ENCODE measurements around the gene MTFMT. TPM values are rescaled to one million over a fixed set of nuclear protein-coding genes. Genes with fewer than 3 reads are reported as not detected.

Gene MTFMT
- total and polyA plus RNA-seq, 2 of the 13 experiments (the other 11 are each of a cell fraction or from before 2014, with no cell fraction given) = 9.9 to 23.2 TPM

- TF ChIP-seq TAF15 (IDR thresholded peaks at IDR 0.05; ENCODE audit: low read depth, low read length, poor library complexity, severe bottlenecking) = no peak
- no peak for TF ChIP-seq ZNF564 (CRISPR knock-in tag; IDR thresholded peaks at IDR 0.05)
- no peak for TF ChIP-seq MAFG (CRISPR knock-in tag; IDR thresholded peaks at IDR 0.05)
- TF ChIP-seq RARG (CRISPR knock-in tag; IDR thresholded peaks at IDR 0.05; ENCODE audit: low read depth) = no peak
- no peak for TF ChIP-seq AGO1 (IDR thresholded peaks at IDR 0.05; ENCODE audit: low read depth, low read length, poor library complexity, severe bottlenecking)
- TF ChIP-seq SIX1 (CRISPR knock-in tag; IDR thresholded peaks at IDR 0.05; ENCODE audit: borderline replicate concordance) = no peak
- TF ChIP-seq CHD2 (IDR thresholded peaks at IDR 0.05; ENCODE audit: low read depth, low read length) = no peak
- TF ChIP-seq ZNF205 (CRISPR knock-in tag; IDR thresholded peaks at IDR 0.05) = no peak
- TF ChIP-seq ZMAT5 (CRISPR knock-in tag; IDR thresholded peaks at IDR 0.05; ENCODE audit: borderline replicate concordance, low read depth) = no peak
- no peak for TF ChIP-seq AHDC1 (CRISPR knock-in tag; IDR thresholded peaks at IDR 0.05; ENCODE audit: borderline replicate concordance)
- no peak for TF ChIP-seq PLRG1 (conservative IDR thresholded peaks at IDR 0.05)
- no peak for TF ChIP-seq ZNF292 (CRISPR knock-in tag; IDR thresholded peaks at IDR 0.05; ENCODE audit: borderline replicate concordance, low read depth)
- no peak for TF ChIP-seq ZNF781 (CRISPR knock-in tag; IDR thresholded peaks at IDR 0.05; ENCODE audit: borderline replicate concordance, not compliant biosample characterization)
- TF ChIP-seq BHLHE40 (IDR thresholded peaks at IDR 0.05; ENCODE audit: low read length) = no peak
- 0 out of 2 replicates have a peak, but pooled peaks have one; percentile 43 for TF ChIP-seq BCL3 (CRISPR knock-in tag; IDR thresholded peaks at IDR 0.05)
- TF ChIP-seq BATF2 (CRISPR knock-in tag; IDR thresholded peaks at IDR 0.05) = no peak
- TF ChIP-seq ESRRA (CRISPR knock-in tag; IDR thresholded peaks at IDR 0.05; ENCODE audit: low read depth) = no peak
- TF ChIP-seq PBX3 (CRISPR knock-in tag; IDR thresholded peaks at IDR 0.05; ENCODE audit: borderline replicate concordance) = no peak
- 0 out of 2 replicates have a peak, but pooled peaks have one; percentile 19 for TF ChIP-seq PPARG (CRISPR knock-in tag; conservative IDR thresholded peaks at IDR 0.05)
- no peak for TF ChIP-seq ZNF577 (CRISPR knock-in tag; IDR thresholded peaks at IDR 0.05; ENCODE audit: borderline replicate concordance, low read depth)
Observed at GRCh38 chr15:65054333-65055200, 25.1 kb upstream of the MTFMT start (continued).
